Ovary (tissue), 3 donors: ENCODE data around the gene ETNK2.

ENCODE experiments used
- POLR2A ChIP-seq: fragments of 450-650 bp; IDR thresholded peaks from one replicate; pipeline ENCODE4 v1.6.1; 2017; ENCODE audit warnings: antibody characterized with exemption, mild to moderate bottlenecking, moderate library complexity
- TF ChIP-seq, protein P1 (sequence below), 3 donors: fragments of 450-650 bp in 2 of 3; fragments of 200-600 bp in 1 of 3; IDR thresholded peaks; one replicate each; pipeline versions ENCODE4 v1.5.1 to v1.8.0; 2016 to 2022; ENCODE audit warnings: antibody characterized with exemption in 3 of 3, mild to moderate bottlenecking in 1 of 3
- donor health status: DM: no; HTN: no; CAD: no.

DNA sequence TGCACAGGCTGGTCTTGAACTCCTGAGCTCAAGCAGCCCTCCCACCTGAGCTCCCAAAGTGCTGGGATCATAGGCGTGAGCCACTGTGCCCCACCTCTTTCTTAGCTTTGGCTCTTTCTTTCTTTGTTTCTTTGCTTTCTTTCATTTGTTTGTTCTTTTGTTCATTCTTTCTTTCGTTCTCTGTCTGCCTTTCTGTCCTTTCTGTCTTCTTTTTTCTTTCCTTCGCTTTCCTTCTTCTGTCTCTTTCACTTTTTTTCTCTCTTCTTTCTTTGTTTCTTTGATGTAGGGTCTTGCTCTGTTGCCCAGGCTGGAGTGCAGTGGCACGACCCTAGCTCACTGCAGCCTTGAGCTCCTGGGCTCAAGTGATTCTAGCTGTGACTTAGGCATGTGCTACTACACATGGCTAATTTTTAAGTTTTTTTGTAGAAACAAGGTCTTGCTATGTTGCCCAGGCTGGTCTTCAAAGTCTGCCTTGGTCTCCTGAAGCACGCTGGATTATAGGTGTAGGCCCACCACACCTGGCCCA lies 60.0 kb downstream of the ETNK2 start:
- TF ChIP-seq POLR2A: no peak
- TF ChIP-seq, protein P1, sequence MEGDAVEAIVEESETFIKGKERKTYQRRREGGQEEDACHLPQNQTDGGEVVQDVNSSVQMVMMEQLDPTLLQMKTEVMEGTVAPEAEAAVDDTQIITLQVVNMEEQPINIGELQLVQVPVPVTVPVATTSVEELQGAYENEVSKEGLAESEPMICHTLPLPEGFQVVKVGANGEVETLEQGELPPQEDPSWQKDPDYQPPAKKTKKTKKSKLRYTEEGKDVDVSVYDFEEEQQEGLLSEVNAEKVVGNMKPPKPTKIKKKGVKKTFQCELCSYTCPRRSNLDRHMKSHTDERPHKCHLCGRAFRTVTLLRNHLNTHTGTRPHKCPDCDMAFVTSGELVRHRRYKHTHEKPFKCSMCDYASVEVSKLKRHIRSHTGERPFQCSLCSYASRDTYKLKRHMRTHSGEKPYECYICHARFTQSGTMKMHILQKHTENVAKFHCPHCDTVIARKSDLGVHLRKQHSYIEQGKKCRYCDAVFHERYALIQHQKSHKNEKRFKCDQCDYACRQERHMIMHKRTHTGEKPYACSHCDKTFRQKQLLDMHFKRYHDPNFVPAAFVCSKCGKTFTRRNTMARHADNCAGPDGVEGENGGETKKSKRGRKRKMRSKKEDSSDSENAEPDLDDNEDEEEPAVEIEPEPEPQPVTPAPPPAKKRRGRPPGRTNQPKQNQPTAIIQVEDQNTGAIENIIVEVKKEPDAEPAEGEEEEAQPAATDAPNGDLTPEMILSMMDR (IDR thresholded peaks at IDR 0.05): no peak
